Measurements from ENCODE around the gene ANO6.
"Not testable (repeated sequence)": the region's sequence is repeated elsewhere in the genome, so short reads cannot be mapped to it uniquely, and the experiment has no call there.

The ANO6 gene

GRCh38 chr12:45315462-45315861, 99.6 kb downstream of the ANO6 start:
- no peak for DNase-seq

- DNase-seq = not testable (repeated sequence)
These were observed 101.4 kb downstream of the ANO6 start for GRCh38 chr12:45317261-45317660.

- DNase-seq = no peak
These were observed 106.9 kb downstream of the ANO6 start for GRCh38 chr12:45322810-45323209.

GRCh38 chr12:45324391-45324790, 108.5 kb downstream of the ANO6 start:
- no peak for DNase-seq

- DNase-seq = no peak
These were observed 110.6 kb downstream of the ANO6 start for GRCh38 chr12:45326358-45326975.

- no peak for DNase-seq
These were observed 112.0 kb downstream of the ANO6 start for GRCh38 chr12:45327823-45328383.

GRCh38 chr12:45329238-45329637, 113.3 kb downstream of the ANO6 start:
- no peak for DNase-seq

- no peak for DNase-seq
These were observed 113.8 kb downstream of the ANO6 start for GRCh38 chr12:45329702-45330101.

- DNase-seq = no peak
These were observed 115.7 kb downstream of the ANO6 start for GRCh38 chr12:45331552-45331951.

- no peak for DNase-seq
These were observed 118.5 kb downstream of the ANO6 start for GRCh38 chr12:45334396-45334795.

- no peak for DNase-seq
These were observed 120.4 kb downstream of the ANO6 start for GRCh38 chr12:45336331-45336730.

GRCh38 chr12:45336762-45337596, 121.1 kb downstream of the ANO6 start:
- no peak for DNase-seq

- DNase-seq = no peak
These were observed 121.9 kb downstream of the ANO6 start for GRCh38 chr12:45337835-45338234.

GRCh38 chr12:45338272-45338671, 122.4 kb downstream of the ANO6 start:
- DNase-seq = no peak

- DNase-seq = no peak
These were observed 123.1 kb downstream of the ANO6 start for GRCh38 chr12:45339035-45339434.

GRCh38 chr12:45342171-45342570, 126.3 kb downstream of the ANO6 start:
- no peak for DNase-seq

- DNase-seq = no peak
These were observed 127.0 kb downstream of the ANO6 start for GRCh38 chr12:45342848-45343247.

GRCh38 chr12:45343269-45344051, 127.6 kb downstream of the ANO6 start:
- no peak for DNase-seq

- DNase-seq = no peak
These were observed 132.4 kb downstream of the ANO6 start for GRCh38 chr12:45348311-45348710.

GRCh38 chr12:45348986-45349385, 133.1 kb downstream of the ANO6 start:
- no peak for DNase-seq

- no peak for DNase-seq
These were observed 134.0 kb downstream of the ANO6 start for GRCh38 chr12:45349916-45350315.

GRCh38 chr12:45350861-45351260, 135.0 kb downstream of the ANO6 start:
- DNase-seq = no peak

GRCh38 chr12:45351921-45352670, 136.2 kb downstream of the ANO6 start:
- no peak for DNase-seq

Data from RPMI8226 (cell line).